Cardiac muscle cell (in vitro differentiated cells and primary cell): ENCODE measurements around the gene RASGRP3. TPM values are rescaled to one million over a fixed set of nuclear protein-coding genes. Genes with fewer than 3 reads are reported as not detected.

Source experiments
- DNase-seq, 2 donors: peaks; one replicate each; pipeline versions ENCODE4 v3.0.0 to v3.0.0-alpha.2; 2010 to 2017; ENCODE audit warnings: low read depth in 1 of 2, low spot score in 1 of 2
- H3K27ac ChIP-seq: fragments of 200-600 bp; sonication (generic); 2 replicates; pipeline ENCODE4 v1.5.1; 2016
- H3K27me3 ChIP-seq: fragments of 200-600 bp; sonication (generic); 2 replicates; pipeline ENCODE4 v1.6.0; 2016; ENCODE audit warnings: control low read depth
- H3K36me3 ChIP-seq: fragments of 200-600 bp; sonication (generic); 2 replicates; pipeline ENCODE4 v1.5.1; 2016; ENCODE audit warnings: control low read depth
- H3K4me1 ChIP-seq: fragments of 200-600 bp; sonication (generic); 2 replicates; pipeline ENCODE4 v1.8.1; 2017; ENCODE audit warnings: low read depth, mild to moderate bottlenecking, mixed run types
- H3K4me3 ChIP-seq: fragments of 200-600 bp; sonication (generic); 2 replicates; pipeline ENCODE4 v1.5.1; 2016; ENCODE audit warnings: mild to moderate bottlenecking
- H3K9me3 ChIP-seq: fragments of 200-600 bp; sonication (generic); 2 replicates; pipeline ENCODE4 v1.5.1; 2017; ENCODE audit warnings: low read depth, mild to moderate bottlenecking, control low read depth
- CTCF ChIP-seq: IDR thresholded peaks from 2 replicates; pipeline ENCODE4 v1.5.1; 2012; ENCODE audit warnings: low read depth, mild to moderate bottlenecking, low read length
- polyA plus RNA-seq: library from polyadenylated mRNA; unstranded; fragments of >200 nt; fragmentation: Nextera tagmentation; extraction: Ambion mirVana; gene quantifications from 2 replicates; pipeline ENCODE4 v1.2.1, GENCODE V29; 2016
- total RNA-seq: library from RNA; depleted of rRNA; stranded (reverse); fragments of >200 nt; gene quantifications from 2 replicates; pipeline ENCODE4 v1.2.3, GENCODE V29; 2016

RASGRP3 gene
- total and polyA plus RNA-seq, 2 experiments from 2014 or later: 19.8 to 21.3 TPM

- TF ChIP-seq CTCF: no peak
- Histone ChIP-seq H3K4me1 (peaks cover 10% of the 10 kb centered on the region), H3K9me3 (no peaks in the 10 kb centered on the region), H3K4me3 (peak overlapping the region; percentile 51), H3K27ac (peak overlapping the region; percentile 66), H3K27me3 (no peaks in the 10 kb centered on the region), H3K36me3 (peaks cover 3% of the 10 kb centered on the region)
- DNase-seq: peak; percentile 52 to 71
Observed at GRCh38 chr2:33598561-33599174, 122.2 kb downstream of the RASGRP3 start.

DNA sequence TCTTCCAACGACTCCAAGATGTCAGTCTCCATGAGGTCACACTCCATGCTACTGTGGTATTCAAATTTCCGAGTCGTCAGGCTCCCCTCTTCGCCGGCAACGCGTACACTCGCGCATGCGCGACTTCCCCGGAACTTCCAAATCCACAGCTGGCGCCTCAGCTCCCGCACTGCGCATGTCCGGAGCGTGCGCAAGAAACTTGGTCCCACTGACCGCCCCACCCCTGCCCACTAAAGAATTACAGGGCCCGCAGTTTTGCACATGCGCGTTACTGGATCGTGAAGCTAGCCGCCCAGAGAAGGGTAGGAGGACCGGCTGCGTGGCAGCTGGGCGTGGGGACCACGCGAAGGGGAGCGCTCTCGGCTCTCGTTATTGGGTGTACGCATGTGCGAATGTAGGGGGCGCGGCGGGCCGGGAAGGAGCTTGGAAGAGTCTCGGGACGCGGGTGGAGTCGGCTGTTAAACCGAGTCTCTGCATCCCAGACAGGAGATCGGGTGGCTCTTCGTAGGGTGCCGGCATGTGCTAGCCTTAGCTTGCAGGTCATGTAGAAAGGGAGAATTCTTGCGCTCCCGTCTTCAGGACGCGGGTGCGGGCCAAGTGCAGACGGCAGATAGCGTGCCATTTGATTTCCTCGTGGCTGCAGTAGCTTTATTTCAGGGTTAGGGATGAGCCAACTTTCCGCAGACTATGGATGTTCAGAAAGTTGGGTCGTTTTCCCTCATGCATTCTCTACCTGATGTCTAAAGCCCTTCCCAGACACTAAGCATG is 122.9 kb downstream of the RASGRP3 start, which contains the start of gene FAM98A:
FAM98A (minus strand) TSS at position 125 of the 768 bp plus-strand sequence; CDS start at position 47, 78 bp downstream.
- Histone ChIP-seq H3K4me3 (peak within 1 kb of the TSS; percentile 51), H3K27me3 (no peaks in the 10 kb centered on the region), H3K9me3 (no peaks in the 10 kb centered on the region), H3K4me1 (peaks cover 10% of the 10 kb centered on the region), H3K27ac (peak within 1 kb of the TSS; percentile 66), H3K36me3 (no peaks in the 10 kb centered on the region)
- TF ChIP-seq CTCF: peak; percentile 28
- DNase-seq: peak; percentile 100

DNA sequence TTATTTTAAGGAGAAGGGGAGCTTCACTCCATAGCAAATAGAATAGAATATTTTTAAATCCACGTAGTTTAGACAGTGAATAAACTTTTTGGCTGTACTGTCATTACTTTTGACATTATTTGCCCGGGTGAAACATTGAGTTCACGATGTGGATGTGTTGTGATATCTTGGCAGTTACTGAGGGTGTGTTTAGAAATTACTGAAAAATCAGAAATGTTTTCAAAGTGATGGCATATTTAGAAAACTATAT is 123.4 kb downstream of the RASGRP3 start:
- Histone ChIP-seq H3K4me1 (peaks cover 10% of the 10 kb centered on the region), H3K36me3 (no peaks in the 10 kb centered on the region), H3K4me3 (peak overlapping the region; percentile 51), H3K27ac (no peak overlapping the region), H3K27me3 (no peaks in the 10 kb centered on the region), H3K9me3 (no peaks in the 10 kb centered on the region)
- no peak for DNase-seq
- TF ChIP-seq CTCF: no peak

DNA sequence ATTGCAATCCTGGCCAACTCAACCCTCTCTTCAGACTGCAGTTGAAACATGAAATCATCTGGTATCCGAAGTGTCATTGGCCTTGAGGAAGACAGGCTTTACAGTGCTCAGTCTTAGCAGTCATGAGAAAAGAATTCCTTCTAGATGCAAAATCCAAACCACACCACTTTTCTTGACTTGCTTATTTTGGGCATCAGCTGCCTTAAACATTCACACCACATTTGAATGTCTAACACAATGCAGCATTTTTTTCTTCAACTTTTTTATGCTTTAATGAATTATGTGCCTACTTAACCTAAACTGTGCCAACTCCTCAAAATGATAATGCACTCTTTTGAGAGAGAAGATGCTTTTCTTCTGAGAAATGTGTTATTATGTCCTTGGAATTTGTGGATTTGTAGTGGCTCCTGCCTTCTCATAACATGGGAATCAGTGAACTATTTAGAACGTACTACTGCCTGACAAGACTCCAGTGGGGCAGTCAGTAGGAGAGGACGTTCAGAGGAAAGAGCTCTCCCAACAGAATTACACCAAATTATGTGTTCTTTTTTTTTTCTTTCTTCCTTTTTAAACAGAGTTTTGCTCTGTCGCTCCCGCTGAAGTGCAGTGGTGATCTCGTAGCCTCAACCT is 125.9 kb downstream of the RASGRP3 start:
- Histone ChIP-seq H3K4me3 (no peak overlapping the region), H3K27ac (no peak overlapping the region), H3K9me3 (no peaks in the 10 kb centered on the region), H3K27me3 (no peaks in the 10 kb centered on the region), H3K36me3 (no peaks in the 10 kb centered on the region), H3K4me1 (peaks cover 9% of the 10 kb centered on the region)
- no peak for DNase-seq
- no peak for TF ChIP-seq CTCF

- H3K4me1 ChIP-seq: no peaks in the 10 kb centered on the region
- H3K4me3 ChIP-seq: no peak overlapping the region
- no peaks in the 10 kb centered on the region for H3K36me3 ChIP-seq
- no peak for DNase-seq
- no peak overlapping the region for H3K27ac ChIP-seq
- no peaks in the 10 kb centered on the region for H3K27me3 ChIP-seq
- no peaks in the 10 kb centered on the region for H3K9me3 ChIP-seq
- TF ChIP-seq CTCF: no peak
Observed at GRCh38 chr2:33603416-33603815, 127.0 kb downstream of the RASGRP3 start.
